CD4-positive, alpha-beta T cell treated with Interleukin-1 beta for 1 hour (primary cell): Measurements from ENCODE around the gene ABL1.
"Not testable (repeated sequence)": the region's sequence is repeated elsewhere in the genome, so short reads cannot be mapped to it uniquely, and the experiment has no call there.

Source experiments
- DNase-seq, 2 donors: peaks; one replicate each; pipeline ENCODE4 v3.0.0-alpha.2; 2020 to 2022

ABL1 gene

GRCh38 chr9:130834371-130835336 lies at the start of gene ABL1:
Gene ABL1, plus strand, starts transcription at chr9:130835254. Its CDS starts 193 bp downstream, at chr9:130835447.
- DNase-seq: peak; percentile 60 to 77

- no peak for DNase-seq
Observed at GRCh38 chr9:130785940-130786508, 49.0 kb upstream of the ABL1 start.

GRCh38 chr9:130786526-130786925 lies 48.5 kb upstream of the ABL1 start:
- DNase-seq: no peak

- DNase-seq: no peak
Observed at GRCh38 chr9:130789747-130790672, 45.0 kb upstream of the ABL1 start.

- DNase-seq: no peak
Observed at GRCh38 chr9:130791303-130791894, 43.7 kb upstream of the ABL1 start.

- no peak for DNase-seq
Observed at GRCh38 chr9:130793589-130793988, 41.5 kb upstream of the ABL1 start.

GRCh38 chr9:130794021-130794420 lies 41.0 kb upstream of the ABL1 start:
- not testable (repeated sequence) for DNase-seq

GRCh38 chr9:130794423-130794822 lies 40.6 kb upstream of the ABL1 start:
- DNase-seq: not testable (repeated sequence)

- no peak for DNase-seq
Observed at GRCh38 chr9:130794923-130795495, 40.0 kb upstream of the ABL1 start.

- not testable (repeated sequence) for DNase-seq
Observed at GRCh38 chr9:130803116-130803515, 31.9 kb upstream of the ABL1 start.

GRCh38 chr9:130805510-130806326 lies 29.3 kb upstream of the ABL1 start:
- no peak for DNase-seq

- no peak for DNase-seq
Observed at GRCh38 chr9:130806327-130806716, 28.7 kb upstream of the ABL1 start.

GRCh38 chr9:130810609-130811136 lies 24.4 kb upstream of the ABL1 start:
- no peak for DNase-seq

GRCh38 chr9:130815242-130815808 lies 19.7 kb upstream of the ABL1 start:
- DNase-seq: no peak

GRCh38 chr9:130817914-130818313 lies 17.1 kb upstream of the ABL1 start:
- DNase-seq: no peak

- DNase-seq: no peak
Observed at GRCh38 chr9:130820135-130820738, 14.8 kb upstream of the ABL1 start.

- no peak for DNase-seq
Observed at GRCh38 chr9:130823435-130823834, 11.6 kb upstream of the ABL1 start.

- DNase-seq: no peak
Observed at GRCh38 chr9:130824079-130824478, 11.0 kb upstream of the ABL1 start.

GRCh38 chr9:130824643-130825350 lies 10.3 kb upstream of the ABL1 start:
- no peak for DNase-seq

- DNase-seq: no peak
Observed at GRCh38 chr9:130825351-130825651, 9.8 kb upstream of the ABL1 start.
